ENCODE data around the gene ZNF43.

- TF ChIP-seq CTCF (IDR thresholded peaks at IDR 0.05 in 2 of 3, conservative IDR thresholded peaks at IDR 0.05 in 1 of 3; ENCODE audit: borderline replicate concordance in 1 of 3, insufficient read depth in 1 of 3, low read depth in 2 of 3, low read length in 2 of 3) (no peak), JUND (IDR thresholded peaks at IDR 0.05) (no peak), ZBTB33 (IDR thresholded peaks at IDR 0.05; ENCODE audit: extremely low read depth, insufficient replicate concordance, low read length) (no peak), POLR2AphosphoS5 (IDR thresholded peaks at IDR 0.05; ENCODE audit: low read depth, low read length) (no peak)
These were observed 46.4 kb downstream of the ZNF43 start for GRCh38 chr19:21789466-21790085.

Measured in HCT116 (cell line).